ENCODE data around the gene SLC25A21. TPM values are rescaled to one million over a fixed set of nuclear protein-coding genes. Genes with fewer than 3 reads are reported as not detected.

The SLC25A21 gene
- polyA plus RNA-seq, 4 donors, result 2.2 to 4.1 (median 2.4) TPM

- DNase-seq (ENCODE audit: low read depth in 4 of 4, low spot score in 3 of 4), result no peak
Measured at GRCh38 chr14:36797634-36798033, 374.8 kb downstream of the SLC25A21 start.

GRCh38 chr14:36791402-36791801 is 381.0 kb downstream of the SLC25A21 start:
- no peak for DNase-seq (ENCODE audit: low read depth in 4 of 4, low spot score in 3 of 4)

GRCh38 chr14:36785511-36785910 is 386.9 kb downstream of the SLC25A21 start:
- DNase-seq (ENCODE audit: low read depth in 4 of 4, low spot score in 3 of 4), result no peak

- DNase-seq (ENCODE audit: low read depth in 4 of 4, low spot score in 3 of 4), result no peak
Measured at GRCh38 chr14:36784541-36784940, 387.9 kb downstream of the SLC25A21 start.

- DNase-seq (ENCODE audit: low read depth in 4 of 4, low spot score in 3 of 4), result no peak
Measured at GRCh38 chr14:36781897-36782296, 390.5 kb downstream of the SLC25A21 start.

- DNase-seq (ENCODE audit: low read depth in 4 of 4, low spot score in 3 of 4), result no peak
Measured at GRCh38 chr14:36773558-36773957, 398.8 kb downstream of the SLC25A21 start.

GRCh38 chr14:36773136-36773540 is 399.3 kb downstream of the SLC25A21 start:
- no peak for DNase-seq (ENCODE audit: low read depth in 4 of 4, low spot score in 3 of 4)

GRCh38 chr14:36771028-36771640 is 401.3 kb downstream of the SLC25A21 start:
- no peak for DNase-seq (ENCODE audit: low read depth in 4 of 4, low spot score in 3 of 4)

- no peak for DNase-seq (ENCODE audit: low read depth in 4 of 4, low spot score in 3 of 4)
Measured at GRCh38 chr14:36768638-36769337, 403.6 kb downstream of the SLC25A21 start.

GRCh38 chr14:36767603-36768281 is 404.7 kb downstream of the SLC25A21 start:
- no peak for DNase-seq (ENCODE audit: low read depth in 4 of 4, low spot score in 3 of 4)

GRCh38 chr14:36766974-36767373 is 405.4 kb downstream of the SLC25A21 start:
- DNase-seq (ENCODE audit: low read depth in 4 of 4, low spot score in 3 of 4), result no peak

GRCh38 chr14:36757734-36758601 is 414.4 kb downstream of the SLC25A21 start:
- DNase-seq (ENCODE audit: low read depth in 4 of 4, low spot score in 3 of 4), result no peak

- DNase-seq (ENCODE audit: low read depth in 4 of 4, low spot score in 3 of 4), result no peak
Measured at GRCh38 chr14:36756226-36756625, 416.2 kb downstream of the SLC25A21 start.

- no peak for DNase-seq (ENCODE audit: low read depth in 4 of 4, low spot score in 3 of 4)
Measured at GRCh38 chr14:36755756-36756155, 416.6 kb downstream of the SLC25A21 start.

- no peak for DNase-seq (ENCODE audit: low read depth in 4 of 4, low spot score in 3 of 4)
Measured at GRCh38 chr14:36751920-36752319, 420.5 kb downstream of the SLC25A21 start.

- DNase-seq (ENCODE audit: low read depth in 4 of 4, low spot score in 3 of 4), result no peak
Measured at GRCh38 chr14:36751106-36751505, 421.3 kb downstream of the SLC25A21 start.

- no peak for DNase-seq (ENCODE audit: low read depth in 4 of 4, low spot score in 3 of 4)
Measured at GRCh38 chr14:36750244-36750643, 422.2 kb downstream of the SLC25A21 start.

- no peak for DNase-seq (ENCODE audit: low read depth in 4 of 4, low spot score in 3 of 4)
Measured at GRCh38 chr14:36748610-36749213, 423.7 kb downstream of the SLC25A21 start.

GRCh38 chr14:36747411-36748184 is 424.8 kb downstream of the SLC25A21 start:
- DNase-seq (ENCODE audit: low read depth in 4 of 4, low spot score in 3 of 4), result no peak

- DNase-seq (ENCODE audit: low read depth in 4 of 4, low spot score in 3 of 4), result no peak
Measured at GRCh38 chr14:36746872-36747271, 425.5 kb downstream of the SLC25A21 start.

All from left renal pelvis (tissue), 4 donors.